NCI-H1436 (cell line): ENCODE results near the gene HOXC6.
"Not testable (repeated sequence)": the region's sequence is repeated elsewhere in the genome, so short reads cannot be mapped to it uniquely, and the experiment has no call there.

ENCODE experiments used
- DNase-seq: peaks from one replicate; lab custom pipeline; 2025; lab: John Stamatoyannopoulos, UW

The HOXC6 gene

DNA sequence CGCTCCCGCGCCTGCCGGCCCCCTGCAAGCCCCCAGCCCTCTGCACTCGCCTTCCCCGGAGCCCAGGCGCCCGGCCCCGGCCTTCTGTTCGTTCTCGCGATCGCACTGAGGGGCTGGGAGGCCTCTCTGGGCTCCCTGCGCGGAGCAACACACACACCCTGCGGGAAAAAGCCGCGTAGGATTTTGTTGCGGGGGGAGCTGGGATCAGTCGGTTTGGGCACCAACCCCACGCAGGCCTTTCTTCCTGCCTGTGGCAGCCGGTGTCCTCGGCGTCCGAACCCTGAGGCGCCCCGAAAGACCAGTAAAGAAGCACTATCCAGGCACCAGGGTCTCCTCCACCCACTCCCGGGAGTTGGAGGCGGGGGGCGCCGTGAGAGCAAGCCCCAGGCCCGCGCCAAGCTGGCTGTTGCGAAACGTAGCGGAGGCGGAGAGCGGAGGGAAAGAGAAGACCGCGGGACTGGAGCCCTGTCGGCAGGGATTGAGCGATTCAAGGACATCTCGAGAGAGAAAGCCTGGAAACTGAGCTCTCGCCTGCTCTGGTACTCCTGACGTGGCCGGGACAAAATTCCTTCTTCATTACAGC, 2.7 kb downstream of the HOXC6 start:
- no peak for DNase-seq

GRCh38 chr12:54031480-54031879, 3.2 kb downstream of the HOXC6 start:
- DNase-seq = no peak

DNA sequence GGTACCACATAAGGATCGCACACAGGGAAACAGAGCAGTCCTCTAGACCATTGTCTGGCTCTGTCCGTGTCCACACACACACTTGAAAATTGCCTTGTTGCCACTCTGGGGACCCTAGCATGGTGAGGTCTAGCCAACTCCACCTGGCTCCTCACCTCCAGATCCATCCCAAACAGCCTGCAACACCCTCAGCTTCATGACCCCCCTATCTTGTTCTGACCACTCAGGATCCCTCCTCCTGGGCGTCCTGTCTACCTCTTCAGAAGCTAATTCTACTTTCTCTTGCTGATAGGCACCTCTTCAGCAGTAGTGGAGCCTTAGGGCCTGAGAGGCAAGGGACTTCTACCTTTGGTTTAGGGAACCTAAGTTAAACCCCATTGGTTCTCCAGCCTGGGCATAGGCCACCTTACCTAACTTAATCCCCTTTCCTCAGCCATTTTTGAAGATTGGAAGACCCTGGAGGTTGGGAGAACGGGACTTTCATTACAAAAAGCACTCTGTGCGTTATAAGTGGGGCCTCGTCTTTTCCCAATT, 3.9 kb downstream of the HOXC6 start:
- DNase-seq = no peak

DNA sequence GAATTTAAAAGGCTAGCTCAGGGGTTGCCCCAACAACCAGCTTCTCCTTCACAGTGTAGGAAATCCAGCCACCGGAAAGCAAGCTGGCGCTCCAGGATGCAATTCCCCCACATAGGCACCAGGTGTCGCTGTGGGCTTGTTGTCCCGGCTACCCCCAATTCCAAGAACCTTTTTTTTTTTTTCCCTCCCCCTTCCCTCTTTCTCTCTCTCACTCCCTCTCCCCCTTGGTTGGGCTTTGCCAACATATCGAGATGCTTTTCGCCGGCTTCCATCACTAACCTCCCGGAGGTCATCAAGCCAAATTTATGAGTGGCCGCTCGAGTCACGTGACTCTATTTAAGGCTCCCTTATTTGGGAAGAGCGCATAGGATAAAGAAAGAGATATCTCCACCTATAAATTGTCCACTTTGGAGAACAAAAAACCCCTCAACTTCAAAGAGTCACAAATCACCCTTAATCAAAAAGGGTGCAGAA, 4.4 kb downstream of the HOXC6 start, which contains the start of gene HOXC5:
HOXC5 (plus strand) TSS at position 424 of the 474 bp plus-strand sequence. CDS start 73 bp downstream, outside the sequence.
- DNase-seq = peak; percentile 35

- no peak for DNase-seq
Measured at GRCh38 chr12:54033106-54033979, 5.1 kb downstream of the HOXC6 start.

DNA sequence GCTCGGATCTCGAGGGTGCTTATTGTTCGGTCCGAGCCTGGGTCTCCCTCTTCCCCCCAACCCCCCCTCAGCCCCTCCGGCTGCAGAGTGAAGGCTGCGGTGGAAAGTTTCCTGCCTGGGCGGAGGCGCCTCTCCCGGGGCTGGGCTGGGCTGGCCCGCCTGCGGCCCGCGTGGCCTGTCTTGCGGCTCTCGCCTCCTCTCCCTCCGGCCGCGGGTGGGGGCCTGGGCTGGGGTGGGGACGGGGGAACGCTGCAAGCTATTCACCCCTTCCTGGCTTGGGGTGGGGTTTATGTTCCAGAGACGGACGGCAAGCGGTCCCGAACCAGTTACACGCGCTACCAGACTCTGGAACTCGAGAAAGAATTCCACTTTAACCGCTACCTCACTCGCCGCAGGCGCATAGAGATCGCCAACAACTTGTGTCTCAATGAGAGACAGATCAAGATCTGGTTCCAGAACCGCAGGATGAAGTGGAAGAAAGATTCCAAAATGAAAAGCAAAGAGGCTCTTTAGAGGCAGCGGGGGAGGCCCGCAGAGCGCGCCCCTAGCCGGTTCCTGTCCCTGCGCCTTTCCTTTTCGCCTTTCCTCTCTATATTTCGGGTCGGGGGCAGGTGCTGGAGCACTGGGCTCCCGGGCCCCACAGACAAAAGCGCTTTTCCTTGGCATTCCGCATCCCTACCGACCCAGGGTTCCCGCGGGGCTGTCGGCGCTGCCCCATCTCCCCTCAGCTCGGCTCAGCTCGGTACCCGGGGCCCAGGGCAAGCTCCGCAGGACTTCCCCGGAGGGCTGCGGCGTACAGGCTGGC, 5.9 kb downstream of the HOXC6 start:
- no peak for DNase-seq

DNA sequence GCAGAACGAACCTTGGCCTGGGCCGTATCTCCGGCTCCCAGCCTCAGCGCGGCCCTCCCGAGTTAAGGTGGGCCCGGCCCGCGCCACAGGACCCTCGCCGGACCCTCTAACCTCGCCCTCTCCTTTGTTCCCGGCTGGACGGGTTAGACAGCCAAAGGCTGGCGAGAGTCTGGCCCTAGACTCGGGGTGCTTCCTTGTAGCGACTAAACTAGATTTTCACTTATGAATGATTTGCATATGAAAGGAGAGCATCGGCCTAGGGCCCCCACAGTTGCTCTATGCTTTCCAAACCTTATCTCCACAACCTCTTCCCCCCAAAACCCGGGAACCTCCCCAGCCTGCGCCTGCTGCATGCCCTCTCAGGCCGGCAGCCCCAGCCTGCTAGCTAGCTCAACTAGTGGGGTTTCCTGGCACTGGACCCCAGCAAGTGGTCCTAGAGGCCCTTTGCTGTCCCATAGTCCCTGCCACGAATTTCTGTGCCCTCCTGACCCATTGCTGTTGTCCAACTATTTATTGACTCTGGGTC, 6.6 kb downstream of the HOXC6 start:
- no peak for DNase-seq

- DNase-seq = no peak
Measured at GRCh38 chr12:54035568-54036264, 7.5 kb downstream of the HOXC6 start.

- peak; percentile 12 for DNase-seq
Measured at GRCh38 chr12:54036620-54037359, 8.6 kb downstream of the HOXC6 start.

DNA sequence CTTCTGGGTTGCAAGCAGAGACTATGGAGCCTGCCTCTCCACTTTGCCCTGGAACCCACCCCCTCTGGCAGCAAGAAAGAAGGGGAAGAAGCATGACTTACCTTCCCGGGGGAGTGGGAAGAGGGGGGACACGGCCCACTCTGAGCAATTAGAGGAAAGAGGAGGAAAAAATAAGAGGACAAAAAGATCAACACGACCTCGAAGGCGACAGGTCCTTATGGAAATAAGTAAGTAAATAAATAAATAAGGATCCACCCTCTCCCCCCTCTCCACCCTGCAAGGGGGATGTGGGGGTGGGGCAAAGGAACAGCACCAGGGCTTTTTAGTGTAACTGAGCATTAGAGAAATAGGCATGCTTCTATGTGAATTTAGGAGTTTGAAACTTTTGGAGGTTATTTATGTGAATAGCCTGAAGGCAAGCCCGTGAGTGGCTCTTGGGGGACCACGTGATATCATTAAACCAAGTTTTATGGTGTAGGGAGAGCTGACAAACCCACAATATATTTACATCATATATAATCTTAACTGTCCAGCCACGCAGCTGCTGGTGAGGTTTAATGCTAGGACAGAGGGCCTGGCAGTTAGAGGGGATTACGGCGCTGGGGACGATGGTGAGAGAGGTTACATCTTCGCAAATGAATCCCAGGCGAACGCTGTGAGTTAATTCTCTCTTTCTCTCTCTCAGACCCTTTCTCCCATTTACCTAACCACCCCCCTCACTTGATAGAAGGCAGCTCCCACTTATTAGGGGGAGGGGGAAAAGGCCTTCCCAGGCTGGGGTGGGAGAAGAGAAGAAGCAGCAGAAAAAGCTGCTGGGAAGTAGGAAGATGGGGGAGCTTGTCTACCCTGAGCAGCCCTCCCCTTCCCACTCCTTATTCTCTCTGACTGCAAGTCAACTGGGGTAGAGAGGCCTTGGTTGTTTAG, 9.4 kb downstream of the HOXC6 start:
- DNase-seq = no peak

DNA sequence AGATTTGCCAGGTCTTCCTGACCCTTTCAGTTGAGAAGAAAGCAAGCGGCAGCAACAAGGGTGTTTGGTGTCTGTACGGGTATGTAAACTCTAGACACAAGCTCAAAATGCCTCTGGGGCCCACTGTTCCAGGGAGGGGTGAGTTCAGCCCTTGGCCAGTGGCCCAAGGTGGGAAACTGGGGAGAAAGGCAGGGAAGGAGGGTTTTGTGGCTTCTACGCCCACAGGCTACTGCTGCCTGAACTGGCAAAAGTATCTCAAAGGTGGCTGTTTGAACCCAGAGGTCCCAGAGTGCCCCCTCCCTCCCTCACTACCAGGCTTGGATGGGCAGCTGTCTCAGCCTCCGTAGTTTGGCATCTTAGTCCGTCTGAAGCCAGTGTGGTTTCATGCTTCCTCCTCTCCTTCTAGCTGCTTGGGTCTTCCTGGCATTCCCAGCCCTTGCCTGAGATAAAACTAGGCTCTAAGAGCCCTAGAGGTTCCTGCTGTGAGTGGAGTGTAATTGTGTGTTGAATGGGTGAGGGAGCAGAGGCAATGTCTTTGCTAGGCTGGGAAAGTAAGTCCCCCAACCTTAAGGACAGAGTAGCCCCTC, 10.1 kb downstream of the HOXC6 start:
- DNase-seq = no peak

GRCh38 chr12:54038871-54039414, 10.7 kb downstream of the HOXC6 start:
- no peak for DNase-seq

DNA sequence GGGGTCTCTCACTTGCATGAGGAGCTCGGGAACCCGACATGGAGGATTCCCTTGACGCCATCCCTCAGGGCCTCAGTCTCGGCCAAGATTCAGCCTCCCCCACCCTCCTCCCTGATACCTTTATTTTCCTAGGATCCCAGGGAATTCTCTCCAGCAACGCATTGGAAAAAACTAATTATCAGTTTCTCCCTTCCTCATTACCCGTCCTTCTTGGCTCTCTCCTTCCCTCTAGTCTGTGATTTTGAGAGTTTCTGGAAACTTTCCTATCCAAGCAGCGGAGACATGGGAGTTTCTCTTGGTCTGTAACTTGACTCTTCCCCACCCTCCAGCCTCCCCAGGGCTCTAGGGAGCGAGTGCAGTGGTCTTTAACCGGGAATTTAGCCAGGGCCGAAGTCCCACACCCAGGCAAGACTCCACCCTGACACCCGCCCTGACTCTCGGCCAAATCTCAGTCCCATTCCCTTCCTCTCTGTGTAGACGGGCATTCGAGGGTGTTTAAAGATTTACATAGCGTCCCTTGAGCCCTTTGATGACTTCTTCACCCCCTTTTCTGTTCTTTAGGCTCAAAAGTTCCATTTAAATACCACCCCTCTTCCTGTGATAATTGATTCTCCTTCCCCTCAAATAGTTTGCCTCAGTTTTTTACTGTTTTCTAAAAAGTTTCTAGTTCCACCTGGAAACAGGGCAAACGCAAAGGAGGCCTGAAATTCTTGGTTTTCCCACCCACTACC, 11.3 kb downstream of the HOXC6 start:
- no peak for DNase-seq

DNA sequence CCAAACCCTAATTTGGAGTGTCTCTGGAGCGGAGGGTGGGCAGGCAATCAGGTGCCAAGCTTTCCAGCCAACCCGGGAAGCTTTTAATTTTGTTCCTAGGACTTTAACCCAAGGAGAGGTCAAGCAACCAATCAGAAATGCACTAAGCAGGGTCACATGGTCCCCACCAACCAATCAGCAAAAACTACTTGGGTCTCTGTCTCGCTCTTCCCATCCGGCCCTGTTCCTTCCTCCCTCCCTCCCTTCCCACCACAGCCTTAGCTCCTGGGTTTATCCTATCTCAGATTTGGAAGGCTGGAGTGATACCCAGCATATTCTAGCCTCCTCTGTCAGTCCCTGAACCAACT, 11.9 kb downstream of the HOXC6 start:
- no peak for DNase-seq

DNA sequence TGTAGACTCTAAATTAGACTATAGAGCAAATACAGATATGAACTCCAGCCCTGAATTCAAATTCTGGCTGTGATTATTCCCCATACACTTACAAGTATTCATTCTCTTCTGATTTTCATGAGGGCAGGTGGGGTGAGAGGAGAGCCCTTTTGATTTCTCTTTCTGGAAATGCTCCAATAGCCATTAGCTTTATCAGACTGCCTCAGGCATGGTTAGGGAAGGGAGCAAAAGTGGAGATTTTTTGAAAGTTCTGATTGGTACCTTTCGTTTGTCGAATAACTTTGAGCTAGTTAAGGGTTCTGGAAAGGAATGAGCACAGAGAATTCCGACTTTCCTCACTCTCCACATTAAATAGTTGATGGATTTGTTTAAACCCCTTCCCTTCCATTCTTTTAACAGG, 12.4 kb downstream of the HOXC6 start:
- no peak for DNase-seq

- DNase-seq = no peak
Measured at GRCh38 chr12:54041097-54041690, 13.0 kb downstream of the HOXC6 start.

DNA sequence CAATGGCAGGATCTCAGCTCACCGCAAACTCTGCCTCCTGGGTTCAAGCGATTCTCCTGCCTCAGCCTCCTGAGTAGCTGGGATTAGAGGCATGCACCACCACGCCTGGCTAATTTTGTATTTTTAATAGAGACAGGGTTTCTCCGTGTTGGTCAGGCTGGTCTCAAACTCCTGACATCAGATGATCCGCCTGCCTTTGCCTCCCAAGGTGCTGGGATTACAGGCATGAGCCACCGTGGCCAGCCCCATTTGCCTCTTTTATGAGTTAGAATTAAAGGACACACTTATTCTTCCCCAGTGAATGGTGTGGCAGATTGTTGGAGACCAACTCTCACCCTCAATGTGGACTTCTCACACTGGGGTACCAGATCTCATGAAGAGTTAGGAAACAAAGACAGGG, 13.8 kb downstream of the HOXC6 start:
- not testable (repeated sequence) for DNase-seq
